Endothelial cell of umbilical vein (primary cell): ENCODE measurements around the gene DLX1. TPM values are rescaled to one million over a fixed set of nuclear protein-coding genes. Genes with fewer than 3 reads are reported as not detected.
"Not testable (repeated sequence)": the region's sequence is repeated elsewhere in the genome, so short reads cannot be mapped to it uniquely, and the experiment has no call there.

ENCODE experiments used
- BruUV-seq: library from RNA; stranded (reverse); fragments of 400-500 nt; replicated peaks from 2 replicates; lab custom pipeline; 2021; lab: Mats Ljungman, UMichigan
- CTCF ChIA-PET: fragments of 300-600, 350-600 bp; sonication (Branson Sonifier 250); formaldehyde crosslinking; loops from one replicate; lab custom pipeline; 2021; ENCODE audit warnings: antibody characterized with exemption, inconsistent platforms; lab: Charles Lee
- POLR2A ChIA-PET: fragments of 300-600, 350-600 bp; sonication (Branson Sonifier 250); formaldehyde crosslinking; loops from one replicate; lab custom pipeline; 2021; ENCODE audit warnings: antibody characterized with exemption, inconsistent platforms; lab: Charles Lee
- DNase-seq: peaks from one replicate; pipeline ENCODE4 v3.0.0-alpha.2; 2011; ENCODE audit warnings: low read depth, low spot score
- FAIRE-seq: peaks from 2 replicates; lab custom pipeline; 2011; peaks lifted over from hg19 to GRCh38; lab: Jason Lieb, UNC
- H2AFZ ChIP-seq: 2 replicates; pipeline ENCODE4 v1.6.0; 2012; ENCODE audit warnings: low read depth, low read length, control low read depth, inconsistent platforms
- H3K27ac ChIP-seq: 2 replicates; pipeline ENCODE4 v1.5.1; 2011; ENCODE audit warnings: low read depth, mild to moderate bottlenecking, control low read depth, low read length, moderate library complexity; ENCODE audit not compliant: insufficient read depth
- H3K27me3 ChIP-seq, 2 experiments: 2 replicates each; pipeline versions ENCODE4 v1.6.0 to v1.6.1; 2011; ENCODE audit warnings: low read length in 2 of 2, mixed read lengths in 1 of 2; ENCODE audit not compliant: control insufficient read depth in 2 of 2, insufficient read depth in 2 of 2
- H3K36me3 ChIP-seq, 2 experiments: 2 replicates in 1 of 2; 3 replicates in 1 of 2; pipeline ENCODE4 v1.5.1; 2011; ENCODE audit warnings: low read length in 2 of 2, mild to moderate bottlenecking in 1 of 2, moderate library complexity in 1 of 2; ENCODE audit not compliant: control insufficient read depth in 2 of 2, insufficient read depth in 2 of 2; ENCODE audit errors: extremely low read depth in 1 of 2
- H3K4me1 ChIP-seq: 3 replicates; pipeline ENCODE4 v1.5.1; 2011; ENCODE audit warnings: mild to moderate bottlenecking, low read length; ENCODE audit not compliant: control insufficient read depth, insufficient read depth; ENCODE audit errors: extremely low read depth
- H3K4me2 ChIP-seq: 2 replicates; pipeline ENCODE4 v1.6.1; 2011; ENCODE audit warnings: low read length, control low read depth, mixed read lengths; ENCODE audit not compliant: insufficient read depth
- H3K4me3 ChIP-seq, 3 experiments: fragments of 200-600 bp in 1 of 3; sonication (generic), shearing (Covaris generic) in 1 of 3; replicated peaks in 1 of 3; 2 replicates each; pipeline ENCODE4 v1.5.1; 2011 to 2016; ENCODE audit warnings: control low read depth in 3 of 3, low read length in 3 of 3, mild to moderate bottlenecking in 2 of 3, inconsistent platforms in 1 of 3, low read depth in 1 of 3, moderate library complexity in 1 of 3; ENCODE audit not compliant: insufficient read depth in 1 of 3
- H3K79me2 ChIP-seq: 2 replicates; pipeline ENCODE4 v1.6.0; 2012; ENCODE audit warnings: low read length, inconsistent platforms; ENCODE audit not compliant: control insufficient read depth, insufficient read depth
- H3K9ac ChIP-seq: replicated peaks from 2 replicates; pipeline ENCODE3; 2011; ENCODE audit warnings: low read length, control low read depth; ENCODE audit not compliant: insufficient read depth; ENCODE audit errors: extremely low read depth
- H3K9me1 ChIP-seq: replicated peaks from 3 replicates; pipeline ENCODE4 v1.6.0; 2011; ENCODE audit warnings: mild to moderate bottlenecking, low read length; ENCODE audit not compliant: control insufficient read depth, insufficient read depth; ENCODE audit errors: extremely low read depth
- H3K9me3 ChIP-seq: replicated peaks from 2 replicates; pipeline ENCODE4 v1.5.1; 2012; ENCODE audit warnings: low read length, inconsistent platforms; ENCODE audit not compliant: control insufficient read depth, insufficient read depth
- H4K20me1 ChIP-seq: replicated peaks from 2 replicates; pipeline ENCODE3; 2011; ENCODE audit warnings: mild to moderate bottlenecking, low read length; ENCODE audit not compliant: control insufficient read depth, insufficient read depth; ENCODE audit errors: extremely low read depth
- EZH2 ChIP-seq: IDR thresholded peaks from 2 replicates; pipeline ENCODE4 v1.6.1; 2012; ENCODE audit warnings: borderline replicate concordance, low read depth, mild to moderate bottlenecking, moderate library complexity, low read length, inconsistent platforms; ENCODE audit not compliant: severe bottlenecking
- FOS ChIP-seq: IDR thresholded peaks from 2 replicates; pipeline ENCODE4 v1.6.1; 2011; ENCODE audit warnings: mild to moderate bottlenecking, low read length, moderate library complexity, borderline replicate concordance; ENCODE audit not compliant: insufficient read depth
- GATA2 ChIP-seq: IDR thresholded peaks from 2 replicates; pipeline ENCODE4 v1.7.0; 2011; ENCODE audit warnings: low read depth, mild to moderate bottlenecking, moderate library complexity, mixed read lengths, low read length; ENCODE audit not compliant: insufficient read length, insufficient read depth
- JUN ChIP-seq: IDR thresholded peaks from 2 replicates; pipeline ENCODE4 v1.6.1; 2011; ENCODE audit warnings: borderline replicate concordance, low read depth; ENCODE audit not compliant: insufficient read length, insufficient read depth
- MYC ChIP-seq: IDR thresholded peaks from one replicate; pipeline ENCODE4 v1.6.1; 2011; ENCODE audit warnings: mild to moderate bottlenecking, low read depth, low read length
- POLR2A ChIP-seq: IDR thresholded peaks from 2 replicates; pipeline ENCODE4 v1.6.1; 2012; ENCODE audit warnings: low read depth, mild to moderate bottlenecking, control low read depth, low read length
- POLR2AphosphoS5 ChIP-seq: IDR thresholded peaks from 2 replicates; pipeline ENCODE4 v1.6.1; 2012; ENCODE audit warnings: low read depth, mild to moderate bottlenecking, control low read depth, low read length, moderate library complexity; ENCODE audit not compliant: insufficient read depth
- dilution Hi-C: fragments of 300-500 bp; cut with MboI; formaldehyde crosslinking; loops from one replicate; pipeline ENCODE4 v1.15.0; 2019; ENCODE audit warnings: low sequenced_read_pairs; ENCODE audit not compliant: extremely low pct_ligation_motif_present
- intact Hi-C: fragments of 100-400 bp; cut with micrococcal nuclease; formaldehyde crosslinking; loops from one replicate; pipeline ENCODE4 v1.10.0; 2022
- polyA plus RNA-seq, 4 experiments: library from polyadenylated mRNA; depleted of rRNA in 3 of 4; stranded (reverse) in 3 of 4; unstranded in 1 of 4; fragments of >200 nt; gene quantifications; 2 replicates each; pipeline versions ENCODE4 v1.2.1 to v1.2.3, GENCODE V29; 2011 to 2012; ENCODE audit warnings: missing spikeins in 1 of 4
- total RNA-seq: library from RNA; stranded (reverse); gene quantifications from 2 replicates; pipeline ENCODE4 v1.2.3, GENCODE V29; 2021
- TF ChIP-seq, protein P1 (sequence below), 2 donors: IDR thresholded peaks; 1 replicate in 1 of 2; 2 replicates in 1 of 2; pipeline ENCODE4 v1.5.1; 2011; ENCODE audit warnings: low read length in 2 of 2, mild to moderate bottlenecking in 2 of 2, moderate library complexity in 2 of 2, control low read depth in 1 of 2, inconsistent platforms in 1 of 2, low read depth in 1 of 2; ENCODE audit not compliant: insufficient read depth in 1 of 2; ENCODE audit errors: extremely low read depth in 1 of 2
- TF ChIP-seq, protein P2 (sequence below): IDR thresholded peaks from 2 replicates; pipeline ENCODE4 v1.6.1; 2011; ENCODE audit not compliant: insufficient read depth, insufficient read length

The DLX1 gene
- total and polyA plus RNA-seq, 2 donors (not counting 3 experiments of a cell fraction or from before 2014, with no cell fraction given): 0.12 TPM; not detected in 1

DNA sequence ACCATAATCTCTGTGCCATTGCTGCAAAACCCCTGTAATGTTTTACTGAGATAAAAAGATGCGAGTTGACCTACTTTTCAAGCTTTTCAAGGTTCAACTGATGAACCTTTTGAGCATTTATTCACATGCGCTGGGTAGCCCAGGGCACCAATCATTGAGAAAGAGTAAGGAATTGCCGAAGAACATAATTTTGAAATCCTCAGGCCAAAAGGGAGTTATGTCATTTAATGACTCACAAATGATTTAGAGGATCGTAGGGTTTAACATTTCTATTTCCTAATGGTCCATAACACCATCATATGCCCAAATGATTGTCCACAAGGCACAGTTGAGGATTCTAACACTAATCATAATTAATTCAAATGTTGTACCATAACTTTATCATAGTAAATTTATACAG lies 20.2 kb upstream of the DLX1 start:
- no peaks in the 10 kb centered on the region for H3K9me1 ChIP-seq
- no peaks in the 10 kb centered on the region for H3K79me2 ChIP-seq
- H3K9me3 ChIP-seq: no peaks in the 10 kb centered on the region
- H3K4me1 ChIP-seq: no peaks in the 10 kb centered on the region
- H2AFZ ChIP-seq: no peak overlapping the region
- dilution Hi-C loops (no loop called here), intact Hi-C loops (no loop called here)
- no TSS peak for BruUV-seq
- FAIRE-seq (no peak), DNase-seq (no peak)
- no peaks in the 10 kb centered on the region for H3K36me3 ChIP-seq
- no peaks in the 10 kb centered on the region for H4K20me1 ChIP-seq
- H3K4me3 ChIP-seq: no peak overlapping the region
- H3K27ac ChIP-seq: no peak overlapping the region
- H3K9ac ChIP-seq: no peak overlapping the region
- H3K27me3 ChIP-seq: no peaks in the 10 kb centered on the region
- ChIA-PET CTCF (no interaction called here), POLR2A (no interaction called here)
- TF ChIP-seq MYC (no peak), POLR2AphosphoS5 (no peak)
- H3K4me2 ChIP-seq: no peak overlapping the region

DNA sequence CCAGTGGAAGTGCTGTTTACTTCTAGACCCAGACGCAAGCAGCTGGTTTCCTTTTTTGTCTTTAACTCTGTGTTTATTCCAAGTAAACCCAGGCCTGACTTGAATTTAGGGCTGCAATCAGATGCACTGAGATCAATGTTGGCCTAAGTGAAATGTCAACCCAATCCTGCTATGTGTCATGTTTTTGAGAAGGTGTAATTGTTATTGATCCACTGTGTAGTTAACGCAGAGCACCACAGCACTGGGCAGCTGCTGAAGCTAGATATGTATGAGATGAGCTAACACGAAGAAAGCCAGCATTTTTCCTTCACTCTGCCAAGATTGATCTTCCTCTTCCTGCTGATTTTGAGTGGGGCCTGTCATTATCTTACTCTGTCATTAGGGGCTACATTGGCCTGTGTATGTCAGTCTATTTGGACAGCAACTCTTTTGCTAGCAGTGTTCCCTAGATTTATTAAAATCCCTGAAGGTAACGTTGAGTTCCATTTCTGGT lies 18.9 kb upstream of the DLX1 start:
- POLR2A ChIA-PET: no interaction called here
- Histone ChIP-seq H2AFZ (no peak overlapping the region), H3K27ac (no peak overlapping the region), H3K27me3 (no peaks in the 10 kb centered on the region), H3K4me2 (no peak overlapping the region), H3K9me3 (no peaks in the 10 kb centered on the region), H3K9ac (no peak overlapping the region), H3K36me3 (no peaks in the 10 kb centered on the region), H4K20me1 (no peaks in the 10 kb centered on the region), H3K4me1 (no peaks in the 10 kb centered on the region), H3K4me3 (no peak overlapping the region), H3K9me1 (no peaks in the 10 kb centered on the region), H3K79me2 (no peaks in the 10 kb centered on the region)
- CTCF ChIA-PET: no interaction called here
- FAIRE-seq (no peak), DNase-seq (no peak)
- TF ChIP-seq FOS (no peak), POLR2AphosphoS5 (no peak), POLR2A (no peak), JUN (no peak), EZH2 (no peak), GATA2 (no peak), MYC (no peak)
- TF ChIP-seq, protein P1, sequence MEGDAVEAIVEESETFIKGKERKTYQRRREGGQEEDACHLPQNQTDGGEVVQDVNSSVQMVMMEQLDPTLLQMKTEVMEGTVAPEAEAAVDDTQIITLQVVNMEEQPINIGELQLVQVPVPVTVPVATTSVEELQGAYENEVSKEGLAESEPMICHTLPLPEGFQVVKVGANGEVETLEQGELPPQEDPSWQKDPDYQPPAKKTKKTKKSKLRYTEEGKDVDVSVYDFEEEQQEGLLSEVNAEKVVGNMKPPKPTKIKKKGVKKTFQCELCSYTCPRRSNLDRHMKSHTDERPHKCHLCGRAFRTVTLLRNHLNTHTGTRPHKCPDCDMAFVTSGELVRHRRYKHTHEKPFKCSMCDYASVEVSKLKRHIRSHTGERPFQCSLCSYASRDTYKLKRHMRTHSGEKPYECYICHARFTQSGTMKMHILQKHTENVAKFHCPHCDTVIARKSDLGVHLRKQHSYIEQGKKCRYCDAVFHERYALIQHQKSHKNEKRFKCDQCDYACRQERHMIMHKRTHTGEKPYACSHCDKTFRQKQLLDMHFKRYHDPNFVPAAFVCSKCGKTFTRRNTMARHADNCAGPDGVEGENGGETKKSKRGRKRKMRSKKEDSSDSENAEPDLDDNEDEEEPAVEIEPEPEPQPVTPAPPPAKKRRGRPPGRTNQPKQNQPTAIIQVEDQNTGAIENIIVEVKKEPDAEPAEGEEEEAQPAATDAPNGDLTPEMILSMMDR (IDR thresholded peaks at IDR 0.05; ENCODE audit: extremely low read depth in 1 of 2, insufficient read depth in 1 of 2, low read depth in 1 of 2, low read length in 2 of 2): no peak
- TF ChIP-seq, protein P2, sequence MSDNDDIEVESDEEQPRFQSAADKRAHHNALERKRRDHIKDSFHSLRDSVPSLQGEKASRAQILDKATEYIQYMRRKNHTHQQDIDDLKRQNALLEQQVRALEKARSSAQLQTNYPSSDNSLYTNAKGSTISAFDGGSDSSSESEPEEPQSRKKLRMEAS: no peak
- BruUV-seq: no TSS peak
- intact Hi-C loops: no loop called here
- dilution Hi-C loops: no loop called here

DNA sequence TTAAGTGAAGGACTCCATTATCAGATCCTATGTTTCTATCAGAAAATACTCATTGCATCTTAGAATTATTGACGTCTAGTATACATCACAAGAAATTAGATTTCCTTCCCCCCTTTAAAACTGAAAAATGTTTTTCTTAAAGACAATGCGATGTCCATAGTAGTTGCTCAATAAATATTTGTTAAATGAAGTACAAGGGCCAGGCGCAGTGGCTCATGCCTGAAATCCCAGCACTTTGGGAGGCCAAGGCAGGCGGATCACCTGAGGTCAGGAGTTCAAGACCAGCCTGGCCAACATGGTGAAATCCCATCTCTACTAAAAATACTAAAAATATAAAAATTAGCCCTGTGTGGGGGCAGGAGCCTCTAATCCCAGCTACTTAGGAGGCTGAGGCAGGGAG lies 17.4 kb upstream of the DLX1 start:
- H3K4me3 ChIP-seq, POLR2A ChIA-PET, BruUV-seq, H3K9ac ChIP-seq, H3K36me3 ChIP-seq, H4K20me1 ChIP-seq, dilution Hi-C loops, DNase-seq, H3K27ac ChIP-seq, intact Hi-C loops, H3K4me1 ChIP-seq, H3K9me3 ChIP-seq, CTCF ChIA-PET, H3K27me3 ChIP-seq, FAIRE-seq, H3K9me1 ChIP-seq, H3K4me2 ChIP-seq, H2AFZ ChIP-seq, H3K79me2 ChIP-seq: not testable (repeated sequence)
